ENCODE measurements around the gene MAPK7. TPM values are rescaled to one million over a fixed set of nuclear protein-coding genes. Genes with fewer than 3 reads are reported as not detected.
A peak's percentile ranks its signal among the peaks of the same experiment; 100 is the strongest.

Gene MAPK7
- total and polyA plus RNA-seq, 9 of the 15 experiments (the other 6 are each of a cell fraction or from before 2014, with no cell fraction given) = 0.46 to 7.5 (median 2.5) TPM

DNA sequence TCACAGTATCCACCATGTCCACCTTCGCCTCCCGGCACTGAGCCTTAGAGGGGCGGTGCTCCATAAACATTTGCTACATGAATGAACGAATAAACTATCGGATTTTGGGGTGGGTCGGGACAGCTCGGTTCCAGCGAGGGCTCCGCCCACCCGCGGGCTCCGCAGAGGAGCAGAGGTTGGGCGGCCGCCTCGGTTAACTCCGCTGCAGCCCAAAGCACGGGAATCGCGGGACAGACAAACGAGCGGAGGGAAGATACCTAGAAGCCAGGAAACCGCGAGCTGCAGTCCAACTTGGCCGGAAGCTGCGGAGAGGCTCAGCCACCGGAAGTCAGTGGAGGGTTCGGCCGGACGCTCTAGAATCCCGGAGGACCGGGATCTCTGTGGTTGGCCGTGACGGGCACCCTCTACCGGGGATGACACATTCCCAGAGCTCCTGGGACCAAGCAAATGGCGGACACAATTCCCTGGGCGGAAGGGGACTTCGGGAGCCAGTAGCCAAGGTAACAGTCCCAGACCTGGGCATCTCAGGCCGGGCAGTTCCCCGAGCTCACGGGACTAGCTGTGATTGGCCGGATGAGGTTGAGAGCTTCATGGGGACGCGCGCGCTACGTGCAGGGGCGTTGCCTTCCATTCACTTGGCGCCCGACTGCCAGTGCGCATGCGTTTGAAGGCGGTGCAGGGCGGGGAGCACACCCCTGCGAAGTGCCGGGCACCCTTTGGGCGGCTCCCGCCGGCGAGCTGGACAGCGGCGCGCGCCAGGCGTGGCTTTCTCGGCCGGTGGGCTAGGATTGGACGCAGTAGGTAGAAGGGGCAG is 489 bp upstream of the MAPK7 start (continued):
- TF ChIP-seq E2F6 (IDR thresholded peaks at IDR 0.05; ENCODE audit: borderline replicate concordance in 1 of 2, extremely low read depth in 1 of 2, insufficient read depth in 1 of 2, insufficient read length in 1 of 2, low read depth in 1 of 2, low read length in 1 of 2, poor library complexity in 1 of 2, severe bottlenecking in 1 of 2) (peak in 1 of 2 experiments; percentile 54), EWSR1 (IDR thresholded peaks at IDR 0.05; ENCODE audit: borderline replicate concordance, low read depth, partially characterized antibody) (no peak), ESRRA (IDR thresholded peaks at IDR 0.05; ENCODE audit: borderline replicate concordance, low read depth) (peak; percentile 58; the same call in 1 of the 2 replicates), TFAP4 (CRISPR knock-in tag; IDR thresholded peaks at IDR 0.05; ENCODE audit: borderline replicate concordance) (peak; percentile 44; the same call in 1 of the 2 replicates), ZKSCAN1 (IDR thresholded peaks at IDR 0.05; ENCODE audit: low read depth, low read length) (no peak), POLR3G (IDR thresholded peaks at IDR 0.05; ENCODE audit: extremely low read depth, insufficient read length, insufficient replicate concordance) (no peak), BHLHE40 (IDR thresholded peaks at IDR 0.05; ENCODE audit: low read length) (peak; percentile 87), HDAC2 (IDR thresholded peaks at IDR 0.05) (peak; percentile 51; the same call in 1 of the 2 replicates), CLOCK (CRISPR knock-in tag; IDR thresholded peaks at IDR 0.05; ENCODE audit: borderline replicate concordance) (no peak), ZNF655 (CRISPR knock-in tag; IDR thresholded peaks at IDR 0.05) (no peak), SPI1 (IDR thresholded peaks at IDR 0.05; ENCODE audit: borderline replicate concordance, low read depth, low read length) (0 out of 2 replicates have a peak, but pooled peaks have one; percentile 3), POLR3A (IDR thresholded peaks at IDR 0.05; ENCODE audit: borderline replicate concordance, extremely low read depth, insufficient read depth, insufficient read length) (no peak), MAX (CRISPR knock-in tag; IDR thresholded peaks at IDR 0.05) (peak; percentile 53; the same call in 1 of the 2 replicates), SRF (CRISPR knock-in tag; IDR thresholded peaks at IDR 0.05) (no peak), TRIM25 (IDR thresholded peaks at IDR 0.05; ENCODE audit: borderline replicate concordance) (no peak), C11orf30 (IDR thresholded peaks at IDR 0.05; ENCODE audit: low read depth) (peak; percentile 48)

Data from K562 (cell line).